Hair follicular keratinocyte (primary cell): ENCODE measurements around the gene STX17. TPM values are rescaled to one million over a fixed set of nuclear protein-coding genes. Genes with fewer than 3 reads are reported as not detected.

Experiments used
- total RNA-seq: library from RNA; depleted of rRNA; stranded (reverse); fragments of >200 nt; gene quantifications from 2 replicates; pipeline ENCODE4 v1.2.3, GENCODE V29; 2015

The STX17 gene
- total RNA-seq, result 7.8 and 12.8 TPM in 2 replicates

GRCh38 chr9:99906403-99907207, at the start of gene STX17:
STX17 (plus strand) TSS chr9:99906654; CDS start chr9:99915240, 8,586 bp downstream.

Other genes starting within 250 kb of the STX17 start
- gene NR4A3, start 84.8 kb upstream of the STX17 start, total RNA-seq, result 0.15 TPM in 1 of 2 replicates, not detected in the other
- 17.3 and 25.5 TPM in 2 replicates for gene ERP44, start 192.3 kb downstream of the STX17 start, total RNA-seq
- 18.5 and 19.1 TPM in 2 replicates for gene INVS, start 192.6 kb downstream of the STX17 start, total RNA-seq